ENCODE data around the gene TNKS1BP1.
"Not testable (repeated sequence)": the region's sequence is repeated elsewhere in the genome, so short reads cannot be mapped to it uniquely, and the experiment has no call there.

The TNKS1BP1 gene

GRCh38 chr11:57310091-57310490 is 14.7 kb downstream of the TNKS1BP1 start:
- no peak for DNase-seq

DNA sequence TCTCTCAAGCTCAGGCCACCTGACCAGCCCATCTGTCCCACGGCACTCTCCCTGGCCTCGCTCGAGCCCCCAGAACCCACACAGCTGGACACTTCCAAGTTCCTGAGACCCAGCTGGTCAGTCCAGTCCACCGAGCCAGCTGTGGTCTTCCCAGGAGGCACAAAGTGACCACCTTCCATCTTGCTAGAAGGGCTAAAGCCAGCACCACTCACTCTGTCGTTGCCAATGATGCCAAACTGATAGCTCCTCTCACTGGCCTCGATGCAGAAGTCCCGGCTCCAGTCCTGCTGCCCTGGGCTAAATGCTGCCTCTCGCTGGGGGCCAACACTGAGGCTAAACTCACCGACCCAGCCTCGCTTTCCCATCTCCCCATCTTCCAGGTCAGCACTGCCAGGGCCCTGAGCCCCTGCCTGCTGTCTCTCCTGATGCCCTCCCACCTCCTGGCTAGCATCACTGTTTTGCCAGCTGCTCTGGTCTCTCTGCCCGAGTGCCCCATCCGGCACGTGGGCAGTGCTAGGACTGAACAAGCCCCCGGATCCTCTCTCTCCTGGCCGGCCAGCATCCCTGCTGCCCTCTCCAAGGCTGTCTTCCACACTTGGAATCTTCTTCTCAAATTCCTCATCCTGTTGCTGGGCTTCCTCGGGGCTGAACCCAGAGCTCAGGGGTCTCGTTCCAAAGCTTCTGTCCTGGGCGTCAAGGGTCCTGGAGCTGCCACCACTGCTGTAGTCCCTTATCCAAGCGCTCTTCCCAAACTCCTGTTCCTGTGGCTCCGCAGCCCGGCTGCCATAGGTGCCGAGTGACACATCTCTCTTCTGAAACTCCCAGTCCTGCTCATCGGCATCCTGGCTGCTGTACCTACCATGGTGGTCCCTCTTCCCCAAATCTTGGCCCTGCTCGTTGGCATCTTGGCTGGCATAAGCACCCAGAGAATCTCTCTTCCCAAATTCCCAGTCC is 15.4 kb downstream of the TNKS1BP1 start:
- no peak for DNase-seq

DNA sequence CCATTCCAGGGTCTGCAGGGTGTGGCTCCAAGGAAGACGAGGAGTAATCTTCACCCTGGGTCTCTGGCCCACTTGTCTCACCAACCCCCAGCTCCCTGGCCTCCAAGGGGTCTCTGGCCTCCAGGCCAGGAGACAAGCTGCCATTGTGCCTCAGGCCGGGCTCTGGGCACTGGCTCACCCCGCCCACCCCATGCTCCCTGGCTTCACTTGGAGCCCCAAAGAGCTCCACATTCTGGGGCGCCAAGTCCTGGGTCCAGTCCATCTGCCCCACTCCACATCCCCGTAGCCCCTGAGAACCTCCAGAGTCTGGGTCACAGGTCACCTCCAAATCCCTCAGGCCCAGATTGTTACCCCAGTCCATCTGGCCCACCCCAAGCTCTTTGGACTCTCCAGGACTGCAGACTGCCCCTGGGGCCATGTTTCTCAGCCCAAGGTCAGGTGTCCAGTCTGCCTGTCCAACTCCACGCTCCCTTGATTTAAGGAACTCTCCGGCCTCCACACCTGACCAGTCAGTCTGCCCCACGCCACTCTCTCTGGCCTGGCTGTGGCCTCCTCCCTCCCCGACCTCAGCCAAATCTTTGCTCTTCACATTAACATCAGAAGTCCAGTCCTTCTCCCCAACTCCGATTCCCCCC is 16.2 kb downstream of the TNKS1BP1 start:
- DNase-seq = no peak

GRCh38 chr11:57307666-57308270 is 17.0 kb downstream of the TNKS1BP1 start:
- DNase-seq = no peak

- no peak for DNase-seq
Measured at GRCh38 chr11:57306940-57307565, 17.7 kb downstream of the TNKS1BP1 start.

DNA sequence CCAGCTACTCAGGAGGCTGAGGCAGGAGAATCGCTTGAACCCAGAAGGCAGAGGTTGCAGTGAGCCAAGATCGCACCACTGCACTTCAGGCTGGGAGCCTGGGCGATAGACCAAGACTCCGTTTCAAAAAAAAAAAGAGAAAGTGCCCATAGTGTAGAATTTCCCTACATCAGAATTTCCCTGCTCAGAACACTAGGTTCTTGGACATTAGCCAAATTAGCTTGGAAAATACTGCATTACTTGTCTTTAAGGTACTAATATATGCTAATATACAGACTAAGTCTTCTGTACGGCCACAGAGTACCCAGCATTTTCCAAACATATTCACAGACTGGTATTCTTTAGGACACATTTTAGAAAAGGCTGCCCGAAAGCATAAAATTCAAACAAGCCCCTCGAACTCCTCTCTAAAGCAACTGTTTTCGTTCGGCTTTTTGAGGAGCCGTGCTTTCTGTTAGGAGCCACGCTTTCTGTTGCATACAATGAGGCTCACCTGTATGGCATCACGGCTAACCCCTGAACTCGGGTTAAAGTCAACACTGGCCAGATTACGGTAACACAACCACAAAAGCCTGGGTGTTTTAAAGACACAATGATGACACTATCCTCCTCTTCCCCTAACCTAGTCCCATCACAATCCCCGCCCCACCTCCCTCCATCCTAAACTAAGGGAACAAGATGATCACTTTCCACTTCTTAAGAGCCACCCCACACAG is 18.4 kb downstream of the TNKS1BP1 start:
- DNase-seq = no peak

DNA sequence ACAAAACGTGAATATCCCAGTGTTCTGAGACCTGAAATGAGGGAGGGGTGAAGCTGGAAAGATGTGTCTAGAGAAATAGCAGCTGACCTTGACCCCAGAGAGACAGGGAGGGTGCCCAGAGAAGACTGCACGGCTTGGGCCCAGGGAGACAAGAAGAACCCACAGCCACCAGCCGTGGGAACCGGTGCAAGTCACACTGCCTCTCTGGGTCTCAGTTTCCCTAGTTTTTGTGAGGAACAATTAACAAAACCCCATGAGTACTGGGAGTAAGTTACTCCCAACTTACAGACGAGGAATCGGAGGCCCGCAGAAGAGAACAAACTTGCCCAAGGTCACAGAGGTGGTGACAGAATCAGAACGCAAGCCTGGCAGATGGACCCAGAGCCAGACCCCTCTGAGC is 19.2 kb downstream of the TNKS1BP1 start:
- no peak for DNase-seq

DNA sequence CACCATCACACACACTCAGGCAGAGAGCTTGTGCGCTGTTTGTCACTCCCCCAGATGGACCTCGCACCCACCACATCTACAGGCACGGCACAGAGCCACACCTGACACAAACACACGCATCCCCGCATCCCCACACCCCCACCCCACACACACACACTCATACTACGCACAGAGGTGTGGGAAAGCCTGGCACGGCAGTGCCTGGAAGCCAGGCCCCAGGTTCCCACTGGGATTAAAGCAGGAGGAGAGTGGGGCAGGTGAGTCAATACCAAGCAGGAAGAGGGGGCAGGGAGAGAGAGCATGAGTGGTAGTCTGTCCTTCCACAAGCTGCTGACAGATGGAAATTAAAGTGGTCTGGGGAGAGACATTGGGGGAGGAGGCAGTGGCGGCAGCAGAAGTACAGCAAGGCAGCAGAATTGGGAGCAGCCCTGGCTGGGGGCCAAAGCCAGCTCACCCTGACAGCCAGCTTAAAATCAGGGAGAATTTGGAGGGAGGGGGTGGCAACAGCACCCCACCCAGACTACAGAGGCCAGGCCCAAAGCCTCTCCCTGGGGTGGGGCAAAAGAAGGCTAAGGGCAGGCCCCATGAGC is 20.7 kb downstream of the TNKS1BP1 start:
- DNase-seq = no peak

DNA sequence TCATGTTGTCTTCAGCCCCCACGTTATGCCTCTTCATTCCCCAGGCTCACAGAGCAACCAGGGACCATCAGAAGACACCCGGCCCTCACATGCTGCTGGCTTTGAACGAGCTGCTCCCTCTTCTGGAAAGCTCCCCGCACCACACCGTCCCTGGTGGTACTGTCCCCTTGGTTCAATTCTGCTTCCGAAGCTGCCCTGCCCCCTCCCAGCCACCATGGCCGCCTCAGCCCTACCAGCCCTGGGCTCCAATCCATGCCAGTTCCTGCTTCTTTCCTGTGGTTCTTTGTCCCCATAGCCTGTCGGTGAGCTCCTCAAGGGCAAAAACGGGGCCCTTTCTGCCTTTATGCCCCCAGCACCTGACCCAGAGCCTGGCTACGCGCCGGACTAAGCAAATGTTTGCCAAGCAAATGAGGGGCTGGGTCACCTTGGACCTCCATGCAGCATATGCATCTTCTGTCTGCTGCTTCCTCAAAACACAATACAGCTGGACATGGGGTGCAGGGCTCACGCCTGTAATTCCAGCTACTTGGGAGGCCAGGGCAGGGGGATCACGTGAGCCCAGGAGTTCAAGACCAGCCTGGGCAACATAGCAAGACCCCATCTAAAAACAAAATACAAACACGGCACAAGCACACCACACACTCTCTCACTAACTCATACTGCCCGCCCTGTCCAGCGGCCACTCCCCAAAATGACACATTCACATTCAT is 21.3 kb downstream of the TNKS1BP1 start:
- no peak for DNase-seq

DNA sequence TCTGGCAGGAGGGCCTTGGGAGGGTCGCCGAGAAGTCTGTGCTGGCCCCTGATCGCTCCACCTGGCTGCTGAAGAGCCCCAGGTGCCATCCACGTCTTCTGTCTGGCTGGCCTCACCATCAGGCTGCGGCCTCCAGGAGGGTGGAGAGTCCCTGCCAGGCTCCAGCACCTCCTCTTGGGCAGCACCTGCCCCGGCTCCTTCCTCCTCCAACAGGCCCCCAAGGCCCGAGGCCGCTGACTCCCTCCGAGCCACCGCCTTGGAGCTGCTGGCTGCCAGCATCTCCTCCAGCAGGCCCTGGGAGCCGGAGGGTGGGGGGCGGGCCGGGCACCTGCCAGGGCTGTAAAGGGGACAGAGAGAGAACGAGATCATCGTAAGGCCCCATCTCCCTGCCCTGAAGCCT is 22.3 kb downstream of the TNKS1BP1 start:
- DNase-seq = no peak

- DNase-seq = no peak
Measured at GRCh38 chr11:57301711-57302423, 22.9 kb downstream of the TNKS1BP1 start.

GRCh38 chr11:57300785-57301184 is 24.0 kb downstream of the TNKS1BP1 start:
- DNase-seq = no peak

GRCh38 chr11:57299150-57299737 is 25.5 kb downstream of the TNKS1BP1 start:
- DNase-seq = no peak

DNA sequence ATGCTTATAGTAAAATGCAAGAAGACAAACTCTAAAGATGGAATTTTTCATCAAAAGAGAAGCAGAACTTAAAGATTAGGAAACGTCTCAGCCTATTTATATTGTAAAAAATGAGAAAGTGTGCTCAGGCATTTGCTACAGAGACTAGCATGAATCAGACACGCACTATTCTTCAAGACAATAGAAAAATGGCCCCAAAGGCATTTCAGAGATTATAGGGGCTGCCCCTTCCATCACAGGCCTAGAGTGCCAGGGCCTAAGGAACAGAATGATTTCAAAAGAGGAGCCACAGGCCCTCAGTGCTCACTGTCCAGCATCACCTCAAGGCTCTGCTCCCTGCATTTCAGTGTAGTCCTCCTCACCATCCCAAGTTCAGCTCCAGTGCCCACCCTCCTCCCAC is 27.5 kb downstream of the TNKS1BP1 start:
- DNase-seq = no peak

DNA sequence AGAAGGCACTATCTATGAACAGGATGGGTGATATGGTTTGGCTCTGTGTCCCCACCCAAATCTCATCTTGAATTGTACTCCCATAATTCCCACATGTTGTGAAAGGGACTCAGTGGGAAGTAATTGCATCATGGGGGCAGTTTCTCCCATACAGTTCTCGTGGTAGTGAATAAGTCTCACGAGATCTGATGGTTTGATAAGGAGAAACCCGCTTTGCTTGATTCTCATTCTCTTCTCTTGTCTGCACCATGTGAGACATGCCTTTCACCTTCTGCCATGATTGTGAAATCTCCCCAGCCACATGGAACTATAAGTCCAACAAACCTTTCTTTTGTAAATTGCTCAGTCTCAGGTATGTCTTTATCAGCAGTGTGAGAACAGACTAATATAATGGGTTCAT is 28.5 kb downstream of the TNKS1BP1 start:
- DNase-seq = not testable (repeated sequence)

DNA sequence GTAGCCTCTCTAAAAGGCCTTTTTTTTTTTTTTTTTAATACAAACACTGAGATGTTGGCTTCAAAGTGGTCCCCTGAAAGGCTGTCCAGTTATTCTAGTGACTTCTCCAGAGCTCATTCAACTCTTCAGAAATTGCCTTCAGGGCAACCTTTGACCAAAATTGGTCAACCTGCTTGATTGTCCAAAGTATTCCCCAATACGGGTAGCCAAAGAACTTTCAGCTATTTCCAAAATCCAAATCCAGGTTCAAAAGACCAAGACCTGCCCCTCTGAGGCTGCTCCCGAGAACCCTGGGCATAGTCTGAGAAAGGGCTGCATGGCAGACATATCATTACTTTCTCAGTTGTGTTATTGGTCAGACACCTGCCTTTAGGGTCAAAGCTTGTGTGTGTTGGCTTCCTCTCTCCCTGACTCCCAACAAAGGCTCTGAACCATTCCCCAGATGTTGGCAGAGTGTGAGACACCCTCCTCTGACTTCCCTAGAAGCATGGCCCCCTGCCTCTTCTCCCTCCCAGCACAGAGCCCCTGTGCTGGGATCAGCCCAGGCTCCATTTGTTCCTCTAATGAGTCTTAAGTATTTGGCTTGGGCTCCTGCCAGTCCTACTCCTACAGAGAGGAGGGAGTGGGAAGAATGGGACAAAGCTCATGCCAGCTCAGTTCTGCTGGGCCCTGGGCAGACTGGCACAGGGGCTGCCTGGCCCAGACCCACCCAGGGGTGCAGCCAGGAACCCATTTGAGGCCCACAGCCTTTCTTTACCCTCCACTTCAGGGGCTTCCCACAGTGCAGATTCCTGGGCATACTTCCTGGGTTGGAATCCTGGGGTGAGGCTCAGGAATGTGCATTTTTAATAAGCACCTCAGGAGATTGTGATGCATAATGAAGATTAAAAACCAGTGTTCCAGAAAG is 30.3 kb downstream of the TNKS1BP1 start:
- DNase-seq = no peak

DNA sequence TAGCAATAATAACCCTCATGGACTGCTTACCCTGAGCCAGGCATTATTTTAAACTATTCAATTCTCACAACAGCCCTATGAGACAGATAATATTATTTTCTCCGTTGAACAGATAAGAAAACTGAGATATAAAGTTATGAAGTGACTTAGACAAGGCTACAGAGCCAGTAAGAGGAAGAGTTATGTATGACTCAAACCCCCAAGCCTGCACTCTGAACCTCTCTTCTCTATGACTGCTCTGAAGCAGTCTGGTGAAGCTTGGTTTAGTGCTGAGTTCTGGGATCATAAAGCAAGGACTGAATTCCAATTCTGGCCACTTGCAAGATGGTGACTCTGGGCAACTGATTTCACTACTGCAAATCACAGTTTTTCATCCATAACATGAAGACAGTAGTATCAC is 34.5 kb downstream of the TNKS1BP1 start:
- DNase-seq = no peak

- DNase-seq = peak; percentile 84
Measured at GRCh38 chr11:57288771-57289579, 35.8 kb downstream of the TNKS1BP1 start.

DNA sequence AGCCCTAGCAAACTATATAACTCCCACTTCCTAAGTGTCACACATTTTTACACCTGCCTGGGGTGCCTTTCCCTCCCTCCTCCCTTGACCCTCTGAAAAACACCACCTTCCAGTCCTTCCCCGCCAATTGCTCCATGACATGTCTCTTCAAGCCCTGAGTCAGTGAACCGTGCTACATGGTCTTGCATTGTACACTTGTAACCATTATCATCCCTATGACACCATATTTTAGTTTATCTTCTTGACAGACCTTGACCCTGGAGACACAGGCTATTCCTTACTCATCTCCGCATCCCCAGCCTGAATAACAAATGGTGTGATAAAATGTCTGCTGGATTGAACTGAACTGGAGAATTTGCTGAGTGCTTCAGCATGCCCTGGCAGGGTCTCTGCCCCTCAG is 36.9 kb downstream of the TNKS1BP1 start:
- peak; percentile 54 for DNase-seq

Data from NCI-H146 (cell line).